Endothelial cell of umbilical vein (primary cell): ENCODE results near the gene FOXD3. TPM values are rescaled to one million over a fixed set of nuclear protein-coding genes. Genes with fewer than 3 reads are reported as not detected.

Experiments
- BruUV-seq: library from RNA; stranded (reverse); fragments of 400-500 nt; replicated peaks from 2 replicates; lab custom pipeline; 2021; lab: Mats Ljungman, UMichigan
- CTCF ChIA-PET: fragments of 300-600, 350-600 bp; sonication (Branson Sonifier 250); formaldehyde crosslinking; loops from one replicate; lab custom pipeline; 2021; ENCODE audit warnings: antibody characterized with exemption, inconsistent platforms; lab: Charles Lee
- POLR2A ChIA-PET: fragments of 300-600, 350-600 bp; sonication (Branson Sonifier 250); formaldehyde crosslinking; loops from one replicate; lab custom pipeline; 2021; ENCODE audit warnings: antibody characterized with exemption, inconsistent platforms; lab: Charles Lee
- DNase-seq: peaks from one replicate; pipeline ENCODE4 v3.0.0-alpha.2; 2011; ENCODE audit warnings: low read depth, low spot score
- FAIRE-seq: peaks from 2 replicates; lab custom pipeline; 2011; peaks lifted over from hg19 to GRCh38; lab: Jason Lieb, UNC
- H2AFZ ChIP-seq: 2 replicates; pipeline ENCODE4 v1.6.0; 2012; ENCODE audit warnings: low read depth, low read length, control low read depth, inconsistent platforms
- H3K27ac ChIP-seq: 2 replicates; pipeline ENCODE4 v1.5.1; 2011; ENCODE audit warnings: low read depth, mild to moderate bottlenecking, control low read depth, low read length, moderate library complexity; ENCODE audit not compliant: insufficient read depth
- H3K27me3 ChIP-seq, 2 experiments: 2 replicates each; pipeline versions ENCODE4 v1.6.0 to v1.6.1; 2011; ENCODE audit warnings: low read length in 2 of 2, mixed read lengths in 1 of 2; ENCODE audit not compliant: control insufficient read depth in 2 of 2, insufficient read depth in 2 of 2
- H3K36me3 ChIP-seq, 2 experiments: 2 replicates in 1 of 2; 3 replicates in 1 of 2; pipeline ENCODE4 v1.5.1; 2011; ENCODE audit warnings: low read length in 2 of 2, mild to moderate bottlenecking in 1 of 2, moderate library complexity in 1 of 2; ENCODE audit not compliant: control insufficient read depth in 2 of 2, insufficient read depth in 2 of 2; ENCODE audit errors: extremely low read depth in 1 of 2
- H3K4me1 ChIP-seq: 3 replicates; pipeline ENCODE4 v1.5.1; 2011; ENCODE audit warnings: mild to moderate bottlenecking, low read length; ENCODE audit not compliant: control insufficient read depth, insufficient read depth; ENCODE audit errors: extremely low read depth
- H3K4me2 ChIP-seq: 2 replicates; pipeline ENCODE4 v1.6.1; 2011; ENCODE audit warnings: low read length, control low read depth, mixed read lengths; ENCODE audit not compliant: insufficient read depth
- H3K4me3 ChIP-seq, 3 experiments: fragments of 200-600 bp in 1 of 3; sonication (generic), shearing (Covaris generic) in 1 of 3; replicated peaks in 1 of 3; 2 replicates each; pipeline ENCODE4 v1.5.1; 2011 to 2016; ENCODE audit warnings: control low read depth in 3 of 3, low read length in 3 of 3, mild to moderate bottlenecking in 2 of 3, inconsistent platforms in 1 of 3, low read depth in 1 of 3, moderate library complexity in 1 of 3; ENCODE audit not compliant: insufficient read depth in 1 of 3
- H3K79me2 ChIP-seq: 2 replicates; pipeline ENCODE4 v1.6.0; 2012; ENCODE audit warnings: low read length, inconsistent platforms; ENCODE audit not compliant: control insufficient read depth, insufficient read depth
- H3K9ac ChIP-seq: replicated peaks from 2 replicates; pipeline ENCODE3; 2011; ENCODE audit warnings: low read length, control low read depth; ENCODE audit not compliant: insufficient read depth; ENCODE audit errors: extremely low read depth
- H3K9me1 ChIP-seq: replicated peaks from 3 replicates; pipeline ENCODE4 v1.6.0; 2011; ENCODE audit warnings: mild to moderate bottlenecking, low read length; ENCODE audit not compliant: control insufficient read depth, insufficient read depth; ENCODE audit errors: extremely low read depth
- H3K9me3 ChIP-seq: replicated peaks from 2 replicates; pipeline ENCODE4 v1.5.1; 2012; ENCODE audit warnings: low read length, inconsistent platforms; ENCODE audit not compliant: control insufficient read depth, insufficient read depth
- H4K20me1 ChIP-seq: replicated peaks from 2 replicates; pipeline ENCODE3; 2011; ENCODE audit warnings: mild to moderate bottlenecking, low read length; ENCODE audit not compliant: control insufficient read depth, insufficient read depth; ENCODE audit errors: extremely low read depth
- CTCF ChIP-seq, 2 donors: IDR thresholded peaks; 1 replicate in 1 of 2; 2 replicates in 1 of 2; pipeline ENCODE4 v1.5.1; 2011; ENCODE audit warnings: low read length in 2 of 2, mild to moderate bottlenecking in 2 of 2, moderate library complexity in 2 of 2, control low read depth in 1 of 2, inconsistent platforms in 1 of 2, low read depth in 1 of 2; ENCODE audit not compliant: insufficient read depth in 1 of 2; ENCODE audit errors: extremely low read depth in 1 of 2
- EZH2 ChIP-seq: IDR thresholded peaks from 2 replicates; pipeline ENCODE4 v1.6.1; 2012; ENCODE audit warnings: borderline replicate concordance, low read depth, mild to moderate bottlenecking, moderate library complexity, low read length, inconsistent platforms; ENCODE audit not compliant: severe bottlenecking
- FOS ChIP-seq: IDR thresholded peaks from 2 replicates; pipeline ENCODE4 v1.6.1; 2011; ENCODE audit warnings: mild to moderate bottlenecking, low read length, moderate library complexity, borderline replicate concordance; ENCODE audit not compliant: insufficient read depth
- GATA2 ChIP-seq: IDR thresholded peaks from 2 replicates; pipeline ENCODE4 v1.7.0; 2011; ENCODE audit warnings: low read depth, mild to moderate bottlenecking, moderate library complexity, mixed read lengths, low read length; ENCODE audit not compliant: insufficient read length, insufficient read depth
- MYC ChIP-seq: IDR thresholded peaks from one replicate; pipeline ENCODE4 v1.6.1; 2011; ENCODE audit warnings: mild to moderate bottlenecking, low read depth, low read length
- POLR2A ChIP-seq: IDR thresholded peaks from 2 replicates; pipeline ENCODE4 v1.6.1; 2012; ENCODE audit warnings: low read depth, mild to moderate bottlenecking, control low read depth, low read length
- POLR2AphosphoS5 ChIP-seq: IDR thresholded peaks from 2 replicates; pipeline ENCODE4 v1.6.1; 2012; ENCODE audit warnings: low read depth, mild to moderate bottlenecking, control low read depth, low read length, moderate library complexity; ENCODE audit not compliant: insufficient read depth
- dilution Hi-C: fragments of 300-500 bp; cut with MboI; formaldehyde crosslinking; loops from one replicate; pipeline ENCODE4 v1.15.0; 2019; ENCODE audit warnings: low sequenced_read_pairs; ENCODE audit not compliant: extremely low pct_ligation_motif_present
- intact Hi-C: fragments of 100-400 bp; cut with micrococcal nuclease; formaldehyde crosslinking; loops from one replicate; pipeline ENCODE4 v1.10.0; 2022
- microRNA-seq: library from miRNA; unstranded; fragments of <30 nt; microRNA quantifications from one replicate; pipeline ENCODE4 v1.2.0, GENCODE V29; 2021; ENCODE audit warnings: borderline number of aligned reads, borderline replicate concordance
- polyA plus RNA-seq, 4 experiments: library from polyadenylated mRNA; depleted of rRNA in 3 of 4; stranded (reverse) in 3 of 4; unstranded in 1 of 4; fragments of >200 nt; gene quantifications; 2 replicates each; pipeline versions ENCODE4 v1.2.1 to v1.2.3, GENCODE V29; 2011 to 2012; ENCODE audit warnings: missing spikeins in 1 of 4
- small RNA-seq: library from RNA; depleted of rRNA; stranded (forward); fragments of <200 nt; gene quantifications from one replicate; pipeline ENCODE3, GENCODE V24; 2012; ENCODE audit warnings: low replicate concordance, low read depth; ENCODE audit not compliant: insufficient read depth, insufficient read length
- total RNA-seq: library from RNA; stranded (reverse); gene quantifications from 2 replicates; pipeline ENCODE4 v1.2.3, GENCODE V29; 2021
- TF ChIP-seq, protein P1 (sequence below): IDR thresholded peaks from 2 replicates; pipeline ENCODE4 v1.6.1; 2011; ENCODE audit not compliant: insufficient read depth, insufficient read length

Gene FOXD3
- total and polyA plus RNA-seq, 2 donors (not counting 3 experiments of a cell fraction or from before 2014, with no cell fraction given) = not detected

DNA sequence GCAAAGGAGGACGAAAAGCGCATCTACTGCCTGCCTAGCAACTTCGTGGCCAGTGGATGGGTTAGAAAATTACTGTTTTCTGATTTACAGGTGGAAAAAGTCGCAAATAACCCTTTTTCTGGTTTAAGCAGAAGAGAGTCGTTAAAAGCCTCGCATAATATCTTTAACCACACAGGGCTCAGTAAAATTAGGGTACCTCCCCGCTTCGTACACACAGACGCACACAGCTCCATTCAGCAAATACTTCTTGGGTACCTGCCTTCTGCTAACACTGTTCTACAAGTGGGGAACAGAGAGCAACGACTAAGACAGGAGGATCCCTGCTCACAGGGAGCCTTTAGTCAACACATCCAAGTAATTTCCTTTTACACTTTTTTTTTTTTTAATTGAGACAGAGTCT lies 45.8 kb downstream of the FOXD3 start:
- dilution Hi-C loops = no loop called here
- peak; percentile 42 for FAIRE-seq

More for the DNA sequence above, 45.8 kb downstream of the FOXD3 start:
- Histone ChIP-seq H3K36me3 (peaks cover 0 to 3% of the 10 kb centered on the region in 2 experiments), H3K4me1 (peaks cover 10% of the 10 kb centered on the region), H3K9ac (peak overlapping the region; percentile 68), H3K79me2 (no peaks in the 10 kb centered on the region), H3K9me3 (no peaks in the 10 kb centered on the region), H4K20me1 (no peaks in the 10 kb centered on the region), H3K27ac (no peak overlapping the region), H3K27me3 (no peaks in the 10 kb centered on the region), H2AFZ (peak overlapping the region; percentile 81), H3K4me2 (peak overlapping the region; percentile 83), H3K4me3 (peak overlapping the region; percentile 29 to 92 (median 65)), H3K9me1 (peaks cover 3% of the 10 kb centered on the region)
- TF ChIP-seq, protein P1, sequence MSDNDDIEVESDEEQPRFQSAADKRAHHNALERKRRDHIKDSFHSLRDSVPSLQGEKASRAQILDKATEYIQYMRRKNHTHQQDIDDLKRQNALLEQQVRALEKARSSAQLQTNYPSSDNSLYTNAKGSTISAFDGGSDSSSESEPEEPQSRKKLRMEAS = no peak
- no peak for TF ChIP-seq MYC
- TF ChIP-seq GATA2 = no peak
- no peak for TF ChIP-seq POLR2A
- no peak for TF ChIP-seq CTCF (IDR thresholded peaks at IDR 0.05; ENCODE audit: extremely low read depth in 1 of 2, insufficient read depth in 1 of 2, low read depth in 1 of 2, low read length in 2 of 2)
- no peak for TF ChIP-seq FOS
- TF ChIP-seq POLR2AphosphoS5 = no peak
- TF ChIP-seq EZH2 = no peak
- POLR2A ChIA-PET = no interaction called here
- intact Hi-C loops = loop anchor here (5.0 kb wide), 1 partner anchor 74 kb away; no protein-coding TSS in a partner anchor
- DNase-seq = no peak
- BruUV-seq = no TSS peak
- CTCF ChIA-PET = interaction anchor here (0.6 kb wide), 1 partner anchor 34 kb away, joined by 4 read pairs; no protein-coding TSS in a partner anchor

Small RNA genes within 50 kb of the gene (microRNA-seq; reads per million reads assigned to microRNA genes)
- gene MIR6068 = not detected

Small RNA genes within 50 kb of the gene (small RNA-seq; reads per million reads assigned to genes)
- gene MIR6068 (not detected), gene RF00019 (not detected)

Other genes starting within 250 kb of the FOXD3 start
- 14.4 and 17.3 TPM in 2 replicates for gene ALG6, start 45.1 kb downstream of the FOXD3 start, total RNA-seq
- gene ALG6, start 45.1 kb downstream of the FOXD3 start, polyA plus RNA-seq = 8.7 and 14.4 TPM in 2 replicates
- gene ITGB3BP, start 200.7 kb downstream of the FOXD3 start, total RNA-seq = 24.4 and 26.6 TPM in 2 replicates
- 5.0 and 5.3 TPM in 2 replicates for gene ITGB3BP, start 200.7 kb downstream of the FOXD3 start, polyA plus RNA-seq
- 6.1 and 7.1 TPM in 2 replicates for gene EFCAB7, start 201.0 kb downstream of the FOXD3 start, total RNA-seq
- 0.88 and 1.4 TPM in 2 replicates for gene EFCAB7, start 201.0 kb downstream of the FOXD3 start, polyA plus RNA-seq